ENCODE measurements around the gene OPRM1. TPM values are rescaled to one million over a fixed set of nuclear protein-coding genes. Genes with fewer than 3 reads are reported as not detected.

The OPRM1 gene
- polyA plus RNA-seq, 12 donors: not detected

- DNase-seq: peak; percentile 14
Observed at GRCh38 chr6:154080461-154081189, 41.6 kb downstream of the OPRM1 start.

- no peak for DNase-seq
Observed at GRCh38 chr6:154086510-154086909, 47.5 kb downstream of the OPRM1 start.

GRCh38 chr6:154092326-154092962 is 53.4 kb downstream of the OPRM1 start:
- no peak for DNase-seq

GRCh38 chr6:154093231-154094044 is 54.4 kb downstream of the OPRM1 start:
- DNase-seq: no peak

- no peak for DNase-seq
Observed at GRCh38 chr6:154095571-154095970, 56.5 kb downstream of the OPRM1 start.

- DNase-seq: no peak
Observed at GRCh38 chr6:154096316-154096715, 57.3 kb downstream of the OPRM1 start.

GRCh38 chr6:154096834-154097233 is 57.8 kb downstream of the OPRM1 start:
- no peak for DNase-seq

- no peak for DNase-seq
Observed at GRCh38 chr6:154099211-154099610, 60.2 kb downstream of the OPRM1 start.

- DNase-seq: no peak
Observed at GRCh38 chr6:154106251-154106650, 67.2 kb downstream of the OPRM1 start.

- no peak for DNase-seq
Observed at GRCh38 chr6:154111025-154111424, 72.0 kb downstream of the OPRM1 start.

GRCh38 chr6:154112181-154112809 is 73.3 kb downstream of the OPRM1 start:
- DNase-seq: no peak

GRCh38 chr6:154113392-154113791 is 74.4 kb downstream of the OPRM1 start:
- no peak for DNase-seq

- DNase-seq: no peak
Observed at GRCh38 chr6:154117485-154117884, 78.4 kb downstream of the OPRM1 start.

- DNase-seq: no peak
Observed at GRCh38 chr6:154122195-154122925, 83.3 kb downstream of the OPRM1 start.

GRCh38 chr6:154123155-154123956 is 84.3 kb downstream of the OPRM1 start:
- DNase-seq: no peak

- DNase-seq: no peak
Observed at GRCh38 chr6:154125421-154125820, 86.4 kb downstream of the OPRM1 start.

- no peak for DNase-seq
Observed at GRCh38 chr6:154127657-154128056, 88.6 kb downstream of the OPRM1 start.

- DNase-seq: no peak
Observed at GRCh38 chr6:154134471-154135147, 95.6 kb downstream of the OPRM1 start.

- DNase-seq: no peak
Observed at GRCh38 chr6:154138793-154139192, 99.8 kb downstream of the OPRM1 start.

GRCh38 chr6:154139892-154140291 is 100.9 kb downstream of the OPRM1 start:
- no peak for DNase-seq
